GM18907 (cell line): Measurements from ENCODE around the gene RMI2.
"Not testable (repeated sequence)": the region's sequence is repeated elsewhere in the genome, so short reads cannot be mapped to it uniquely, and the experiment has no call there.

ENCODE experiments used
- ATAC-seq: cut with Tn5 transposase; IDR thresholded peaks from one replicate; pipeline ENCODE4 v1.9.1; 2021; ENCODE audit warnings: mild to moderate bottlenecking, moderate library complexity; ENCODE audit not compliant: unreplicated experiment

The RMI2 gene

DNA sequence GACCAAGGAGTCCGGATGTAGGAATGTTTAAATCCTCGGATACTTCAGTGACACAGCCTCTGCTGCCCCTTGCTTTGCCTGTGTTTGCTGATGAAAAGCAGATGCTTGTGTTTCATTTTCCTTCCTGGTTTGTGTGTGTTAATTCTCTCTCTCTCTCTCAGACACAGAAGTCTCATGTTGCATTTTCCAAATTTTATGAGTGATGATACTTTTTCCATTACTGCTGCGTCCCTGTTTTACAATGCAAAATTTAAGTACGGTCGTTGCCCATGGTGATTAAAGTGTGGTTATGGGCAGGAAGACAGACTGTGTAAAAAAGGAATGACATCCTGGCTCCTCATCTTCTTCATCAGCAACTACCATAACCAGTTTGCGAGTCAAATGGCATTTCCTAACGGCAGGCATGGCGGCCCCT, 5.7 kb downstream of the RMI2 start:
- no peak for ATAC-seq

GRCh38 chr16:11353158-11353557, 7.9 kb downstream of the RMI2 start:
- no peak for ATAC-seq

DNA sequence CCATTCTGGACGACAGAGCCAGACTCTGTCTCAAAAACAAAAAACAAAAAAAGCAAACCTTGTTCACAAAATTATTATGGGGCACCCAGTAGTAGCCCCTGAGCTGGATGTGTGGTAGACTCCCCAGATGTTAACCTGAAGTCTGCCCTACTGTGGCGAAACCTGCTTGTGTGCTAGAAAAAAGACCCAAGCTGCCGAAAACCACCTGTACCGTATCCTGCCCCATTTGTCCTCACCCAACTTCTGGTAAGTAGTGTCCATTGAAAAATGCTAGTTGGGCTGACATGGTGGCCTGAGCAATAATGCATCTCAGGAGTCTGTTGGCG, 9.1 kb downstream of the RMI2 start:
- peak; percentile 40 for ATAC-seq

GRCh38 chr16:11354733-11355574, 9.7 kb downstream of the RMI2 start:
- peak; percentile 69 for ATAC-seq

- no peak for ATAC-seq
Measured at GRCh38 chr16:11355862-11356261, 10.6 kb downstream of the RMI2 start.

GRCh38 chr16:11356573-11357331, 11.5 kb downstream of the RMI2 start:
- ATAC-seq: no peak

DNA sequence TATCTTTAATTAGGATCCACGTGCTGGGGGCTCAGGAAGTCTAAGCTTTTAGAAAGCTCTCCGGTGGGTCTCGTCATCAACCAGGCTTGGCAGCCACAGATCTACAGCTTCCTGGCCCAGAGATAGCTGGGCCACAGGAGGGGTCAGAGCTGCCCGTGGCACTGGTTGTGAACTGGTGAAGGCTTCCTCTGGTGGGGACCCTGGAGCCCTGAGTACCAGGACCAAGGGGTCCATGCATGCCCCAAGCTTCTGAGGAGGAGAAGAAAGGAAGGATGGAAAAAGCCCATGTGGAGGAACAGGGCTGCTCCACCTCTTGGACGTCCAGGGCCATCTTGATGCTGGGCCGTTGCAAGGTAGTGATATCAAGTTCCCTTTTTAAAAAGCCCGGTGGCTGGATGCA, 13.3 kb downstream of the RMI2 start:
- no peak for ATAC-seq

- ATAC-seq: no peak
Measured at GRCh38 chr16:11359370-11359769, 14.1 kb downstream of the RMI2 start.

DNA sequence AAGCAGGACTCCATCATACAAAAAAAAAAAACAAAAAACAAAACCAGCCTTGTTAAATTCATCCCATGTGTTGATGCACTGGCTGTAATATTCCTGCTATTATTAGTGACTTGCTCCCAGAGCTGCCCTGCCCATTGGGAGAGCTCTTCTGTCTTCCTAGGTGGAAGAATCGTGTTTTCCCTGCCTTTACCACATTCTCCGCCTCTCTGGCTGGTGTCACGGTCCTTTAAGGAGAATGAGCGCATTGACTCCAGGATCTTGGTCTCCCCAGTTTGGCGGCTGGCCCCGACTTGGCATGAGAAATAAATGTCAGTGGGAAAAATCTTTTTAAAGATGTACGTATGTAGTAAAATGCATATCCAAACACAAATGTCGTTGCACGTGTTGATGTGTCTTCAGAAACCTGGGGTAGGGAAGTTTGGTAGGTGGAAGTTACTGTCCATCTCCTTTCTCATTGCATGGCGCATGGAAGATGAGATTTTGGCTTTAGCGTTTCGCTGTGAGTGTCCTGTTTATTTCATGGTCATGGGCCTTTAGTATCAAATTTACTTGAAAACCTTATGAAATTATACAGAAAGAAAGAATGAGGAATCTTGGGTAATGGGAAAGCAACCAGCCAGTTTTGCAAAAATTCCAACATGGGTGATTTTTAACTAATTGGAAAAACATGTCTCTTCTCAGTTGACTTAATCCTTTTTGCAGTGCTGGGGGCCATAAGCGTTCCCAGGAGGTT, 15.5 kb downstream of the RMI2 start:
- ATAC-seq: no peak

- ATAC-seq: peak; percentile 50
Measured at GRCh38 chr16:11361701-11362451, 16.6 kb downstream of the RMI2 start.

GRCh38 chr16:11363927-11364258, 18.6 kb downstream of the RMI2 start:
- no peak for ATAC-seq

- no peak for ATAC-seq
Measured at GRCh38 chr16:11367483-11367906, 22.2 kb downstream of the RMI2 start.

- peak; percentile 69 for ATAC-seq
Measured at GRCh38 chr16:11370084-11370931, 25.0 kb downstream of the RMI2 start.

DNA sequence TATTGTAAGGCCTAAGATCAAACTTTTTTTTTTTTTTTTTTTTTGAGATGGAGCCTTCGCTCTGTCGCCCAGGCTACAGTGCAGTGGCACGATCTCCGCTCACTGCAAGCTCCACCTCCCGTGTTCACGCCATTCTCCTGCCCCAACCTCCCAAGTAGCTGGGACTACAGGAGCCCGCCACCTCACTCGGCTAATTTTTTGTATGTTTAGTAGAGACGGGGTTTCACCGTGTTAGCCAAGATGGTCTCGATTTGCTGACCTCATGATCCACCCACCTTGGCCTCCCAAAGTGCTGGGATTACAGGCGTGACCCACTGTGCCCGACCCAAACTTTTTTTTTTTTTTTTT, 25.6 kb downstream of the RMI2 start:
- not testable (repeated sequence) for ATAC-seq

- no peak for ATAC-seq
Measured at GRCh38 chr16:11372073-11372828, 27.0 kb downstream of the RMI2 start.

DNA sequence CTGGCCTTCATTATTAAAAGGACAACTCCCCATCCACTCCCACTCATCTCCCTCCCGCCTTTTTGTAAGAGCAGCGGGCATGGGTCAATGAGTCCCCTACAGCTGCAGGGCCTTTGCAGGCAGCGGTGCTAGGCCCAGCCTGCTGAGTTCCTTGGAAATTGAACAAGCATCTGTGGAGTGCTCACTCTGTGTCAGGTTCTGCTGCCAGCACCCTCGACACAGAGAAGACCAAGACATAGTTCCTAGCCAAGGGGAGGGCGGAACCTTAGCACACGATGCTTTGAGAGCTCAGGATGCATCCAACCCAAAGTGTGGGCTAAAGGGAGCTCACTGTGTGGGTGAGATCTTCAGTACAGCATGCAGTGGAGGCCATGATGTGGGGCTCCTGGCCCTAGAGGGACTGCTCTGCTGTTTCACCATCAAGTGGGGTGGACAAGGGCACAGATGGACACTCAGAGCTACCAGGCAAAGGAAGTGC, 27.6 kb downstream of the RMI2 start:
- ATAC-seq: no peak

DNA sequence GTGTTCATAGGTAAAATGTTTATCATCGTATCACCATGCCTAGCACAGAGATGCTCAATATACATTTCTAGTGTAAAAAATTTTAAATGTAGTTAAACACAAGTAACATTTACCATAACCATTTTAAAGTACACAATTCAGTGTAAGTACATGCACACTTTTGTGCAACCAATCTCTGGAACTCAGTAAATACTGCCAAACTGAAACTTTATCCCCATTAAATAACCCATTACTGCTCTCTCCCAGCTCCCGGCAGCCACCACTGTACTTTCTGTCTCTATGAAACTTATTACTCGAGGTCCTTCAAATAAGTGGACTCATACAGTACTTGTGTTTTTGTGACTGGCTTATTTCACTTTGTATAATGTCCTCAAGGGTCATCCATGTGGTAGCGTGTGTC, 29.0 kb downstream of the RMI2 start:
- no peak for ATAC-seq

DNA sequence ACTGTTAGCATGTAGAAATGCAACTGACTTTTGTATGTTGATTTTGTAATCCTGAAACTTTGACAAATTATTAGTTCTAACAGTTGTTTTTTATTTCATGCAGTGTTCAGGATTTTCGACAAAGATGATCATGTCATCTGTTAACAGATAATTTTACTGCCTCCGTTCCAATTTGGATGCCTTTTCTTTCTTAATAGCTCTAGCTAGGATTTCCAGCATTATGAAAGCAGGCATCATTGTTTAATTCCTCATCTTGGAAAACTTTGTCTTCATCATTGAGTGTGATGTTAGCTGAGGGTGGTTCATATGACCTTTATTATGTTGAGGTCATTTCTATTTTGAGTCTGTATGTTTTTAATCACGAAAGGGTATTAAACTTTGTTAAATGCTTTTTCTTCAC, 31.9 kb downstream of the RMI2 start:
- no peak for ATAC-seq

DNA sequence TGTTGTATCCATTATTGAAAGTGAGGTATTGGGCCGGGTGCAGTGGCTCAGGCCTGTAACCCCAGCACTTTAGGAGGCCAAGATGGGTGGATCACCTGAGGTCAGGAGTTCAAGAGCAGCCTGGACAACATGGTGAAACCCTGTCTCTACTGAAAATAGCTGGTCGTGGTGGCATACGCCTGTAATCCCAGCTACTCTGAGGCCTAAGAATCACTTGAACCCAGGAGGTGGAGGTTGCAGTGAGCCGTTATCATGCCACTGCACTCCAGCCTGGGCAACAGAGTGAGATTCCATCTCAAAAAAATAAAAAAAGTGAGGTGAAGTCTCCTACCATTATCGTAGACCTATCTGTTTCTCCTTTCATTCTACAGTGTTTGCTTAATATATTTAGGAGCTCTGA, 33.7 kb downstream of the RMI2 start:
- ATAC-seq: not testable (repeated sequence)
